ENCODE data around the gene IGF1R. TPM values are rescaled to one million over a fixed set of nuclear protein-coding genes. Genes with fewer than 3 reads are reported as not detected.

Gene IGF1R
- total RNA-seq, 1 donor from 2014 or later = 65.3 TPM

- peak; percentile 96 for DNase-seq
Observed at GRCh38 chr15:98800437-98801233, 152.3 kb downstream of the IGF1R start.

GRCh38 chr15:98801234-98801561, 152.9 kb downstream of the IGF1R start:
- peak; percentile 54 for DNase-seq

GRCh38 chr15:98802187-98802586, 153.8 kb downstream of the IGF1R start:
- no peak for DNase-seq

GRCh38 chr15:98803228-98804056, 155.1 kb downstream of the IGF1R start:
- DNase-seq = peak; percentile 44

- DNase-seq = no peak
Observed at GRCh38 chr15:98804057-98804380, 155.7 kb downstream of the IGF1R start.

GRCh38 chr15:98805434-98806274, 157.3 kb downstream of the IGF1R start:
- DNase-seq = peak; percentile 25

- DNase-seq = no peak
Observed at GRCh38 chr15:98806275-98806895, 158.0 kb downstream of the IGF1R start.

- no peak for DNase-seq
Observed at GRCh38 chr15:98807262-98807661, 158.9 kb downstream of the IGF1R start.

- DNase-seq = no peak
Observed at GRCh38 chr15:98809273-98809672, 160.9 kb downstream of the IGF1R start.

GRCh38 chr15:98812716-98813446, 164.5 kb downstream of the IGF1R start:
- DNase-seq = peak; percentile 59

GRCh38 chr15:98813951-98814350, 165.6 kb downstream of the IGF1R start:
- DNase-seq = no peak

- no peak for DNase-seq
Observed at GRCh38 chr15:98815207-98815606, 166.9 kb downstream of the IGF1R start.

- DNase-seq = no peak
Observed at GRCh38 chr15:98817745-98818144, 169.4 kb downstream of the IGF1R start.

- peak; percentile 59 for DNase-seq
Observed at GRCh38 chr15:98823012-98823458, 174.7 kb downstream of the IGF1R start.

- no peak for DNase-seq
Observed at GRCh38 chr15:98823616-98824015, 175.3 kb downstream of the IGF1R start.

GRCh38 chr15:98824595-98824994, 176.3 kb downstream of the IGF1R start:
- no peak for DNase-seq

GRCh38 chr15:98826658-98827057, 178.3 kb downstream of the IGF1R start:
- no peak for DNase-seq

GRCh38 chr15:98827217-98827616, 178.9 kb downstream of the IGF1R start:
- no peak for DNase-seq

GRCh38 chr15:98830034-98830634, 181.8 kb downstream of the IGF1R start:
- no peak for DNase-seq

- no peak for DNase-seq
Observed at GRCh38 chr15:98834976-98835375, 186.6 kb downstream of the IGF1R start.

GRCh38 chr15:98835876-98836275, 187.5 kb downstream of the IGF1R start:
- no peak for DNase-seq
